Kidney (tissue), 14 donors: Measurements from ENCODE around the gene MYO16. TPM values are rescaled to one million over a fixed set of nuclear protein-coding genes. Genes with fewer than 3 reads are reported as not detected.

ENCODE experiments used
- DNase-seq, 5 donors: peaks; one replicate each; pipeline ENCODE4 v3.0.0-alpha.2; 2013 to 2020
- FAIRE-seq: peaks from 2 replicates; lab custom pipeline; 2012; peaks lifted over from hg19 to GRCh38; lab: Jason Lieb, UNC
- H3K27ac ChIP-seq, 2 donors: one replicate each; pipeline ENCODE4 v1.7.0; 2013; ENCODE audit warnings: low read depth in 2 of 2, low read length in 2 of 2, inconsistent platforms in 1 of 2
- H3K27me3 ChIP-seq: one replicate; pipeline ENCODE4 v1.7.1; 2013; ENCODE audit warnings: low read length, inconsistent platforms; ENCODE audit not compliant: control insufficient read depth, insufficient read depth
- H3K36me3 ChIP-seq, 3 donors: one replicate each; pipeline versions ENCODE4 v1.7.0 to v1.7.1; 2013; ENCODE audit warnings: low read length in 3 of 3, control low read depth in 1 of 3, inconsistent platforms in 1 of 3; ENCODE audit not compliant: insufficient read depth in 3 of 3, control insufficient read depth in 2 of 3
- H3K4me1 ChIP-seq, 3 donors: one replicate each; pipeline versions ENCODE4 v1.7.0 to v1.7.1; 2013; ENCODE audit warnings: low read length in 3 of 3, inconsistent platforms in 1 of 3, low read depth in 1 of 3; ENCODE audit not compliant: control insufficient read depth in 2 of 3, insufficient read depth in 2 of 3
- H3K4me3 ChIP-seq, 3 donors: one replicate each; pipeline versions ENCODE4 v1.7.0 to v1.8.1; 2013; ENCODE audit warnings: low read length in 3 of 3, control low read depth in 1 of 3, inconsistent platforms in 1 of 3
- H3K9ac ChIP-seq, 3 donors: one replicate each; pipeline versions ENCODE4 v1.7.0 to v1.7.1; 2013; ENCODE audit warnings: low read length in 3 of 3, control low read depth in 1 of 3, inconsistent platforms in 1 of 3
- H3K9me3 ChIP-seq, 3 donors: one replicate each; pipeline versions ENCODE4 v1.7.0 to v1.7.1; 2013; ENCODE audit warnings: low read length in 3 of 3, control low read depth in 1 of 3, inconsistent platforms in 1 of 3; ENCODE audit not compliant: control insufficient read depth in 2 of 3, insufficient read depth in 1 of 3
- intact Hi-C: fragments of 100-400 bp; cut with DNase I; formaldehyde crosslinking; loops from one replicate; pipeline ENCODE4 v1.11.1; 2022
- polyA plus RNA-seq: library from polyadenylated mRNA; stranded (reverse); fragments of 350-450 nt; fragmentation: Illumina TruSeq; extraction: RNeasy Lipid Tissue Mini Kit (QIAGEN cat#74804); gene quantifications from one replicate; pipeline ENCODE4 v1.2.3, GENCODE V29; 2014; ENCODE audit warnings: low read depth, low replicate concordance; ENCODE audit not compliant: insufficient read depth
- total RNA-seq: library from RNA; stranded (reverse); fragmentation: NEBNext Ultra II Directional; extraction: Animal tissue kit (Norgen Biotek cat#: 25700); gene quantifications from one replicate; pipeline ENCODE4 v1.2.1, GENCODE V29; 2021
- TF ChIP-seq, protein P1 (sequence below): IDR thresholded peaks from 3 replicates; pipeline ENCODE4 v1.5.1; 2012; ENCODE audit warnings: mild to moderate bottlenecking, moderate library complexity, borderline replicate concordance; ENCODE audit not compliant: insufficient read depth; ENCODE audit errors: extremely low read depth
- donor health status: control.
- donor health status: control.
- donor health status: control.
- donor health status: control.
- donor health status: control.
- donor health status: DM: yes; HTN: yes; CAD: no.
- donor health status: Normal renal cell carcinoma (clear cell type).

The MYO16 gene
- total and polyA plus RNA-seq, 2 donors from 2014 or later: 0.22 to 0.43 TPM

DNA sequence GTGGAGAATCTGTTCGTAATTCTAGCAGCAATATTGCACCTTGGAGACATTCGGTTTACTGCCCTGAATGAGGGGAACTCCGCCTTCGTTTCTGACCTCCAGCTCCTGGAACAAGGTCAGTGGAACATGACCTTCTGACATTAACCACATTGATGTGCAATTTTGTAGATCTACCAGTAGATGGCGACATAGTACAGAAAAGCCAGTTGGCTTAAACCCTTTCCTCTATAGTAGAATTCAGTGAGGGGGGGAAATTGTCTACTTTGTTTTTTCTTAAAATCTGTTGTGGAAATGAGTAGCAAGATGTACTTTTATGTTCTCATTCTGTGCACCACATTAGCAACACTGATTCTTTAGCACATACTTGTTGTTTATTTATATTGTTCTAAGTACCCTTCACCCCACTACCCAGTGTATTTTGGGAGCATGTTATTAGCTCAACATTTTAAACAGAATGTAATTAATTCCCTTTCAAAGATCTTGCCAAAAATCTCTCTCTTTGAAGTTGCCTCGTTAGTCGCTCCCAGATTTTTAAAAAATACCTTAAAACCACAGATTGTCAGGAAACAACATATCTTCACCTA lies 332.2 kb downstream of the MYO16 start:
- no peak overlapping the region for H3K4me3 ChIP-seq
- no peak overlapping the region for H3K27ac ChIP-seq
- no peaks in the 10 kb centered on the region for H3K36me3 ChIP-seq
- DNase-seq (peak in 2 of 5 donors; percentile 61 to 74), FAIRE-seq (peak; percentile 66)
- TF ChIP-seq, protein P1, sequence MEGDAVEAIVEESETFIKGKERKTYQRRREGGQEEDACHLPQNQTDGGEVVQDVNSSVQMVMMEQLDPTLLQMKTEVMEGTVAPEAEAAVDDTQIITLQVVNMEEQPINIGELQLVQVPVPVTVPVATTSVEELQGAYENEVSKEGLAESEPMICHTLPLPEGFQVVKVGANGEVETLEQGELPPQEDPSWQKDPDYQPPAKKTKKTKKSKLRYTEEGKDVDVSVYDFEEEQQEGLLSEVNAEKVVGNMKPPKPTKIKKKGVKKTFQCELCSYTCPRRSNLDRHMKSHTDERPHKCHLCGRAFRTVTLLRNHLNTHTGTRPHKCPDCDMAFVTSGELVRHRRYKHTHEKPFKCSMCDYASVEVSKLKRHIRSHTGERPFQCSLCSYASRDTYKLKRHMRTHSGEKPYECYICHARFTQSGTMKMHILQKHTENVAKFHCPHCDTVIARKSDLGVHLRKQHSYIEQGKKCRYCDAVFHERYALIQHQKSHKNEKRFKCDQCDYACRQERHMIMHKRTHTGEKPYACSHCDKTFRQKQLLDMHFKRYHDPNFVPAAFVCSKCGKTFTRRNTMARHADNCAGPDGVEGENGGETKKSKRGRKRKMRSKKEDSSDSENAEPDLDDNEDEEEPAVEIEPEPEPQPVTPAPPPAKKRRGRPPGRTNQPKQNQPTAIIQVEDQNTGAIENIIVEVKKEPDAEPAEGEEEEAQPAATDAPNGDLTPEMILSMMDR: peak; percentile 69
- no peak overlapping the region for H3K9ac ChIP-seq
- no peaks in the 10 kb centered on the region for H3K4me1 ChIP-seq
- intact Hi-C loops: loop anchor here (10.0 kb wide), 1 partner anchor 1143 kb away; no protein-coding TSS in a partner anchor
- H3K27me3 ChIP-seq: no peaks in the 10 kb centered on the region
- H3K9me3 ChIP-seq: no peaks in the 10 kb centered on the region

DNA sequence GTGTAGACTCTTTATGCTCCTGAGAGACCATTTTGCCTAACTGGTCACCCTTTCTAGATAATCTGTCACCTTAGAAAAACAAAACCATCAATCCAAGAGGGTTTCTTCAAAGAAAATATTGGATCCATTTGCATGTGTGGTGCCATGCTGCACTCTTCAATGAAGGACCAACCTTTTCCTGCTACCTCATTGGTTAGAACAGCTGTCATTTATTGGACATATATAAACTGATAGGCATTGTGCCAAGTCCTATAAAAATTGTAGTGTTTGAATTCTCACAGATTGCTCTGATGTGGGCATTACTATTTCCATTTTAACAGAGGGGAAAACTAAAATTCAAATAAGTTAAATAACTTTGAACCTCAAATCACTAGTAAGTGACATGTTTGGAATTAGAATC lies 333.2 kb downstream of the MYO16 start:
- TF ChIP-seq, protein P1: no peak
- intact Hi-C loops: loop anchor here (10.0 kb wide), 1 partner anchor 1142 kb away; no protein-coding TSS in a partner anchor
- no peaks in the 10 kb centered on the region for H3K36me3 ChIP-seq
- no peak overlapping the region for H3K9ac ChIP-seq
- H3K4me1 ChIP-seq: no peaks in the 10 kb centered on the region
- H3K9me3 ChIP-seq: no peaks in the 10 kb centered on the region
- no peak overlapping the region for H3K27ac ChIP-seq
- peak in 1 of 5 donors; percentile 10 for DNase-seq
- H3K27me3 ChIP-seq: no peaks in the 10 kb centered on the region
- FAIRE-seq: no peak
- no peak overlapping the region for H3K4me3 ChIP-seq

DNA sequence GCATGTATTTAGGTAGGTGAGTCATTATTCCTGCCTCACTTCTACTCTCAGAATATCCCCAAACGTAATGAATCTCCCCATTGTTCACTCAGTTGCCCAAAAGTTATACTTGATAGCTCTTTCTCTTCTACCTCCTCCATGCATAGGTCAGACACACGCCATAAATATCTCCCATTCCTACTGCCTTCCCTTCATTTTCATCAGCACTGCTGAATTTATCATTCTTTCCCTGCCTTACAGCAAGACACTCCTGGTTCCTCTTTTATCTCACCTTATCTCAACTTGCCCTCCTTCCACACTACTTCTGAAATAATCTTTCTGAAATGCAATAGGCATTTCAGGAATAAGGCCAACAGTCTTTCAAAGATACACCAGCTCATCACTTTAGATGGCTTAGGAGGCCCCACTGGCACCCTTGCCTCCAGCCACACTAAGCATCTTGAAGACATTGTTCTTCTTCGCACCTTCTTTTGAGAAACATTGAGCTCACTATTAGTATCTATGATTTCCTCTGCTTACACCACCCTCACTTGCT lies 333.9 kb downstream of the MYO16 start:
- H3K4me1 ChIP-seq: no peaks in the 10 kb centered on the region
- FAIRE-seq: no peak
- no peak for DNase-seq
- no peak overlapping the region for H3K27ac ChIP-seq
- intact Hi-C loops: loop anchor here (10.0 kb wide), 1 partner anchor 1141 kb away; no protein-coding TSS in a partner anchor
- no peak overlapping the region for H3K4me3 ChIP-seq
- TF ChIP-seq, protein P1: no peak
- H3K27me3 ChIP-seq: no peaks in the 10 kb centered on the region
- no peak overlapping the region for H3K9ac ChIP-seq
- no peaks in the 10 kb centered on the region for H3K9me3 ChIP-seq
- no peaks in the 10 kb centered on the region for H3K36me3 ChIP-seq
